GM18907 (cell line): ENCODE results near the gene MMP24.
"Not testable (repeated sequence)": the region's sequence is repeated elsewhere in the genome, so short reads cannot be mapped to it uniquely, and the experiment has no call there.

Experiments used
- ATAC-seq: cut with Tn5 transposase; IDR thresholded peaks from one replicate; pipeline ENCODE4 v1.9.1; 2021; ENCODE audit warnings: mild to moderate bottlenecking, moderate library complexity; ENCODE audit not compliant: unreplicated experiment

Gene MMP24

DNA sequence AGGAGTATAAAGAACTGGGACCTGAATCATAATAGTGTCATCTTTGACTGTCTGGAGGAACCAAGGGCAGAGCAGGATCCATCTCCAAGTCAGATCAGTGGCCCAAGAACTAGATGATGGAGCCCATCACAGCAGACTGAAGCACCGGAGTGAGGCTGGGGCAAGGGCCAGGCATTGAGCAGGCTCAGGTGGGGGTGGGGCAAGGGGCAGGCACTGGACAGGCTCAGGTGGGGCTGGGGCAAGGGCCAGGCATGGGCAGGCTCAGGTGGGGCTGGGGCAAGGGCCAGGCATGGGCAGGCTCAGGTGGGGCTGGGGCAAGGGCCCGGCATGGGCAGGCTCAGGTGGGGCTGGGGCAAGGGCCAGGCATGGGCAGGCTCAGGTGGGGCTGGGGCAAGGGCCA lies 26.1 kb downstream of the MMP24 start:
- ATAC-seq, result not testable (repeated sequence)

DNA sequence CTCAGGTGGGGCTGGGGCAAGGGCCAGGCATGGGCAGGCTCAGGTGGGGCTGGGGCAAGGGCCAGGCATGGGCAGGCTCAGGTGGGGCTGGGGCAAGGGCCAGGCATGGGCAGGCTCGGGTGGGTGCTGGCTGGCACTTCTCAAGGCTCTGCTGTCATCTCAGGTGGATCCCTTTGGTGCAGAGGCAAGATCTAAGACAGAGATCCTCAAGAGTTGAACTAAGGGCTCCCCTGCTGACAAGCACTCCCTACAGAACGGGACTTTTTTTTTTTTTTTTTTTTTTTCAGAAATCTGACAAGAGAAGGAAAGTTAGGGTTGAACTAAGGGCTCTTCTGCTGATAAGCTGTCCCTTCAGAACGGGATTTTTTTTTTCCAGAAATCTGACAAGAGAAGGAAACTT lies 26.5 kb downstream of the MMP24 start:
- ATAC-seq, result no peak

DNA sequence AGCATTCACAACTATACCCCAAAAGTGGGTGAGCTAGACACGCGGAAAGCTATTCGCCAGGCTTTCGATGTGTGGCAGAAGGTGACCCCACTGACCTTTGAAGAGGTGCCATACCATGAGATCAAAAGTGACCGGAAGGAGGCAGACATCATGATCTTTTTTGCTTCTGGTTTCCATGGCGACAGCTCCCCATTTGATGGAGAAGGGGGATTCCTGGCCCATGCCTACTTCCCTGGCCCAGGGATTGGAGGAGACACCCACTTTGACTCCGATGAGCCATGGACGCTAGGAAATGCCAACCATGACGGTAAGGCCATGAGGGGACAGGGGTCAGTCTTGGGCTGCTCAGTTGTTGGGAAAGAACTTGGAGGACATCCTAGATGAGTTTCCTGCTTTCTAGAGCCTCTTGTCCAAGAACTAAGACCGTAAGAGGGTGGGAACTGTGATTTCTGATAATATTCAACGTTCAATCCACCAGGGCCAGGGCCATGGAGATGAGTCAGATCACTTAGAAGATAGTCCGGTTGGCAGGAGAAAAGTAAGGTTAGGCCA lies 28.0 kb downstream of the MMP24 start:
- no peak for ATAC-seq

DNA sequence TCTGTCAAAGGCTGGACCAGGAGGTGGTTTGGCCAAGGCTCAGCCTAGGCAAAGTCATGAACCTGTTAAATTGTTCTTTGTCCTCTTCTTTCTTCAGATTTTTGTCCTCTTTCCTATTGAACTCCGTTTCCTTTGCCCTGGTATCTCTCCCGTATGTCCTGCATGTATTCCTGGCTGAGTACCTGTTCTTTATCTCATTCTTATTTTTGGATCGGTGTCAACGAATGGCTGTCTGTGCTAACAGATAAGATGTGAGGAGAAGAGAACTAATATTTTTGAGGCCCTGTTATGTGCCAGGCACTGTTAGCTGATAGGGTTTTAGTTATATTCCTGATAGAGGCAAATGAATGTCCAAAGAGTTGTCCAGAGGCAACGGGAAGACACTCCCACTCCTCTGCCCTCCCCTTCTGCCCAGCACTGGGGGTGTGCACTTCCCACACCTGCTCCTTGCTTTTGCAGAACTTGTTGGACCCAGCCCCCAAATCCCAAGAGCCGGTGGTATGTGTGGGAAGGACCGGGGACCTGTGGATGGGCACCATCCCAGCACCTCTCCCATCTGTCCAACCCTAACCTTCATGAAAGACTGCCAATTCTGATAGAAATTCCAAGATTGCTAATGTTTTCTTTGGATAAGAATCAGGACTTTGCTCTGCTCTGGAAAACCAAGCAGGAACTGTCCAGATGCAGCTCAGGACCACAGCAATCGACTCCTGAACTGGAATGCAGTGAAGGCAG lies 30.9 kb downstream of the MMP24 start:
- ATAC-seq, result no peak

DNA sequence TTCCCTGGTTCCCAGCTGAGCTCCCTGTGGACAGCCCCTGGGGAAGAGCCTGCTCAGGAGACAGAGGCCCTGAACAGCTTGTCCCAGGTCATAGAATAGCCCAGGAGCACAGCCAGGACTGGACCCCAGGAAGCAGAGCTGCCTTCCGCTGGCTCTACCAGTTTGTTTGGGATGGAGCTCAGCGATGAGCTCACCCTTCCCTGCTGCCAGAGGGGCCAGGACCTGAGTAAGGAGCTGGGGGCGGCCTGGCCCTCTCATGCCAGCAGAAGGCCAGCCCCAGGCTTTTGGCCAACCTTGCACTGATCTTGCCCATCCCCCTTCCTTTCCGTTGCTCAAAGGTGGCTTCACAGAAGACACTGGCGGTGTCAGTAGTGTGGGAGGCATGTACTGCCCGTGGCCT lies 33.9 kb downstream of the MMP24 start:
- ATAC-seq, result no peak

DNA sequence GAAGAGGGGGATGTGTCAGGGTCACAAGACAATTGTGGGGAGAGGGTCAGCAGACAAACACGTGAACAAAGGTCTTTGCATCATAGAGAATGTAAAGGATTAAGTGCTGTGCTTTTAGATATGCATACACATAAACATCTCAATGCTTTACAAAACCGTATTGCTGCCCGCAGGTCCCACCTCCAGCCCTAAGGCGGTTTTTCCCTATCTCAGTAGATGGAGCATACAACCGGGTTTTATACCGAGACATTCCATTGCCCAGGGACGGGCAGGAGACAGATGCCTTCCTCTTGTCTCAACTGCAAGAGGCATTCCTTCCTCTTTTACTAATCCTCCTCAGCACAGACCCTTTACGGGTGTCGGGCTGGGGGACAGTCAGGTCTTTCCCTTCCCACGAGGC lies 35.8 kb downstream of the MMP24 start:
- not testable (repeated sequence) for ATAC-seq

DNA sequence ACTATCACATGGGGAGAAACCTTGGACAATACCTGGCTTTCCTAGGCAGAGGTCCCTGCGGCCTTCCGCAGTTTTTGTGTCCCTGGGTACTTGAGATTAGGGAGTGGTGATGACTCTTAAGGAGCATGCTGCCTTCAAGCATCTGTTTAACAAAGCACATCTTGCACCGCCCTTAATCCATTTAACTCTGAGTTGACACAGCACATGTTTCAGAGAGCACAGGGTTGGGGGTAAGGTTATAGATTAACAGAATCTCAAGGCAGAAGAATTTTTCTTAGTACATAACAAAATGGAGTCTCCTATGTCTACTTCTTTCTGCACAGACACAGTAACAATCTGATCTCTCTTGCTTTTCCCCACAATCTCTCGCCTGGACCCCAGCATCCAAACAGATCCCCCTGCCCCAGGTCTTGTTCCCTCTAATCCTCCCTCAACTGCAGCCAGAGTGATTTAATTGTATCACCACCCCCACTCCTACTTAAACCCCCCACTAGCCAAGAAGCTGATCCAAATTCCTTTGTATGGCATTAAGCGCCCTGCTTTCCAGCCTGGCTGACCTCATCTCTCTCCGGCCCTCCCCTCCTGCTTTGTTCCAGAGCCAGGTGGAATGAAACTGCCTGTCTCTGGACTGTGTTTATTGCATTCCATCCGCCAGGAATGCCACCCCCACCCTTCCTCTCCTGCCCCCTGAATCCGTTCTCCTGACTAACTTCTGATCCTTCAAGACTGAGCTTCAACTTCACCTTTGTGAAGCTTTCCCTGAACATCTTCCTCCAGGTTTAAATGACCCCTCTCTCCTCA lies 36.4 kb downstream of the MMP24 start:
- not testable (repeated sequence) for ATAC-seq

DNA sequence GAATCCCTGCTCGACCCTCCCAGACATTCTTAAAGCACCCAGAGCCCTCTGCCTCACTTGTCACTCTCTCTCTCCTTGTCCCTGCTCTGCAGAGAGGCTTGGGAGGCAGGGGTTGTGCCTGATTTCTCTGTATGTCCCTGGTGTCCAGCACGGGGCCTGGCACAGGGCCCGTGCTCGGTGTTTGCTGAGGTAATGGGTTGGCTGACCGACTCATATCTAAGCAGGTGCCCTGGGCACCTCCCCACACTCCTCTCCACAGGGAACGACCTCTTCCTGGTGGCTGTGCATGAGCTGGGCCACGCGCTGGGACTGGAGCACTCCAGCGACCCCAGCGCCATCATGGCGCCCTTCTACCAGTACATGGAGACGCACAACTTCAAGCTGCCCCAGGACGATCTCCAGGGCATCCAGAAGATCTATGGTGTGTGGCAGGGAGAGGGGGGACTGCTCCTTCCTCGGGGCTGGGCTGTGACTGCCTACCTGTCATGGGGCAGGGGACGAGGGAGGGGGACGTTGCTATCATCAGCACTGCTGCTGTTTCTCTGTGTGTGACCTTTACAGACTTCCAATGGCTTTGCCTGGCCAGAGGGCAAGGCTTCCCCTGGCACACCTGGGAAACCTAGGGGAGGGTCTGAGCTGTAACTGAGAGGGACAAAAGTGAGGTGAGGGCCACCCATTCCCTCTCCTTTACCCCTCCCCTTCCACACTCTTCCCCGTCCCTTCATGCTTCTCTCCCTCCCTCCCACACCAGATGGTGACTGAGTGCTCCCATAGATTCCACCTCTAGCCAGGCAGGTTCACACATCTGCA lies 37.2 kb downstream of the MMP24 start:
- ATAC-seq, result no peak

DNA sequence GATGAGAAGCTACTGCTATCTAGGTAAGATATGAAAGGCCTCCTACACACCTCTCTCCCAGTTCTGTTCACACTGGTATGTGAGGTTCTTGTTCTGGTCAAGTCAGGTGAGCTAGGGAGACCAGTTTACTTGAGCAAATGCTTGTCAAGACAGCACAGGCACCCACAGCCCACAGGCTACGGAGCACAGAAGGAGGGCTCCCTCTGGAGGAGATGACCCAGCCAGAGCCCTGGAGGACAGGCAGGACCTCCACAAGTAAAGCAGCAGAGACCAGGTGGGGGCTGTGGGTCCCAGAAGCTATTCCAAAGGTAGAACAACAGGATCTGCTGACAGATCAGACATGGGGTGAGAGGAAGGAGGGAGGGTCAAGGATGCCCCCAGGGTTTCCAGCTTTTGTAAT lies 38.3 kb downstream of the MMP24 start:
- no peak for ATAC-seq

DNA sequence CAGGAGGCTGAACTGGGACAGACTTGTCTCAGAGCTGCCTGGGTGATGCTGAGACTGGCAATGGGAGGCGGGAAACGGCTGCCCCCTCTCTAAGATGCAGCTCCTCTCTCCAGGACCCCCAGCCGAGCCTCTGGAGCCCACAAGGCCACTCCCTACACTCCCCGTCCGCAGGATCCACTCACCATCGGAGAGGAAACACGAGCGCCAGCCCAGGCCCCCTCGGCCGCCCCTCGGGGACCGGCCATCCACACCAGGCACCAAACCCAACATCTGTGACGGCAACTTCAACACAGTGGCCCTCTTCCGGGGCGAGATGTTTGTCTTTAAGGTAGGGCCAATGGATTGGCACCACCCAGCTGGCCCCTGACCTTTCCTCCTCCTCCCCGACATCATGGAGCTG lies 40.6 kb downstream of the MMP24 start:
- no peak for ATAC-seq

DNA sequence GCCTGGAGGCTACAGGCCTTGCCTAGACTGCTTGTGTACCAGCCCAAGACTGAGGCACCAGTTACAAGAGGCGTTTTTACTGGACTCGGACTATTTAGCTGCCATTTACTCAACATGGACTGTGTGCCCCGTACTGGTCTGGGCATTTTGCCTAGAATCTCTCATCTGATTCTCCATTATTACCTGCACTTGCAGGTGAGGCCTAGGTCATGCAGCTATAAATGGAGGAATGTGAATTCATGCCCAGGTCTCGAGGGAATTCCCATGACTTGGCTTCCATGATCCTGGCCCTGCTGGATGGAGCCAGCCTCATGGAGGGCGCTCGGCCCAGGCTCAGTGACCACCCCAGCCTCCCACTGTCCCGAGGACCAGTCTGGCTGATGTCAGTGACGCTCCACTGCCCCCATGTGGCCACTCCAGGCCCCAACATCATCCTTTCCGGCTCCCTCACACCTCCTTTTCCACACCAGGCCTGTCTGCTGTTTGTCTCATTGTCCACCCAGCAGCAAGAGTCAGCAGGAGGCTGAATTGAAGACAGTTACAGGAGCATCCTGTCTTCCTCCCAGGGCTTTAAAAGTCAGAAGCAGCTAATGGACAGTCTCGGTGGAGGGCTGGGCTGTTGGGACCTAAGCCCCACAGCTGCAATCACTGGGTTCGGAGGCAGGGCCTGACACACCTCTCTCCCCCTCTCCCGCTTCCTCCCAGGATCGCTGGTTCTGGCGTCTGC lies 42.7 kb downstream of the MMP24 start:
- ATAC-seq, result no peak

DNA sequence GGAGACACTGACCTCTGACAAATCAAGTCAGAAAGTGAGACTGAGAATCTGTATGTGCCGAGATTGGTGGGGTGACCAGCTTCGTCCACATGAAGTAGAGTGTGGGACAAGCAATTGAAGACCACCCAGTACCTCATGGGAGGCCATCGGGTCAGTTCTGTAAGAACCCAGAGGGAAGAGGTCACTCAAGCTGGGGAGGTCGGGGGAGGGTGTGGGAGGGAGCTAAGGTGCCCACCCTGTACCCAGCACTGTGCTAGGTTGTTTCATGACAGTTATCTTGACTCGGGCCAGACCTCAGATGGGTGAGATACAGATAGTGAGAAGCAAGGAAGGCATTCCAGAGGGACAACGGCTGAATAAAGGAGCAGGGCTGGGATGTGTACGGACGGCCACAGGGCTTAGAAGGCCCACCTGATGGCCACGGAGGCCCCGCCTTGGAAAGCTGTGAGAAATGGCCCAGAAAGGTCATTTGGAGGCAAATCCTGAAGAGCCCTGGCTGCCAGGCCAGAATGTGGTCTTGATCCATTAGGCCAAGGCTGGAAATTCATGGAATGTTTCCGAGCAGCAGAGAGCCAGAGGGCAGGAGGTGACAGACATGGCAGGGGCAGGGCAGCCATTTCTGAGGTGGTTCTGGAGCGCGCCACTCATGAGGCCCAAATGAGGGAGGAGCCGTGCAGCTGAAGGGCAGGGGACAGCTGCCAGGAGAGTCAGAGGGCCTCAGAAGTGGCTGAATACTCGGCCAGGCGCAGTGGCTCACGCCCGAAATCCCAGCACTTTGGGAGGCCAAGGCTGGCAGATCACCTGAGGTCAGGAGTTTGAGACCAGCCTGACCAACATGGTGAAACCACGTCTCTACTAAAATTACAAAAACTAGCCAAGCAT lies 43.8 kb downstream of the MMP24 start:
- ATAC-seq, result no peak

DNA sequence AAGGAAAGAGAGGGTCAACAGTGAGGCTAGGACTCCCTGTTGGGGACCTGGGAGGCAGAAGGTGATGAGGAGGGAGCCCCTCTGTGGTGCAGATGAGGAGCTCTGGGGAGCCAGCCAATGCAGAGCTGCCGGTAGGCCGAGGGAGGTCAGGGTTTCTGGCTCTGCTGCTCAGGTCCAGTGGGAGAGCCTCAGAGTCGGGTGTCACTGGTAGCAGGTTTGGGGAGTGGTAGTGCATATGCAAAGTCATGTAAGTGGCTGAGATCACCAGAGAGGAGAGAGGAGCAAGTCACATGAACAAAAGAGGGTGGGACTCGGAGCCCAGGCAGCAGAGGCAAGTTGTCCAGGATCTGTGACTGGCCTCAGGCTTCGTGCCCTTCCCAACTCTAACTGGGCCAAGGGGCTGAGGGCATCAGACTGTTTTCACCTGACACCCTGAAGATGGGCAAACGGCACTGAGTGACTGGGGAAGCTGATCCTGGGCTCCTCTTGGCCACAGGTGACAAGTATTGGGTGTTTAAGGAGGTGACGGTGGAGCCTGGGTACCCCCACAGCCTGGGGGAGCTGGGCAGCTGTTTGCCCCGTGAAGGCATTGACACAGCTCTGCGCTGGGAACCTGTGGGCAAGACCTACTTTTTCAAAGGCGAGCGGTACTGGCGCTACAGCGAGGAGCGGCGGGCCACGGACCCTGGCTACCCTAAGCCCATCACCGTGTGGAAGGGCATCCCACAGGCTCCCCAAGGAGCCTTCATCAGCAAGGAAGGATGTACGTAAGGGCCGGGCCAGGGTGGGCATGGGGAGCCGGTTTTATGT lies 44.8 kb downstream of the MMP24 start:
- no peak for ATAC-seq

DNA sequence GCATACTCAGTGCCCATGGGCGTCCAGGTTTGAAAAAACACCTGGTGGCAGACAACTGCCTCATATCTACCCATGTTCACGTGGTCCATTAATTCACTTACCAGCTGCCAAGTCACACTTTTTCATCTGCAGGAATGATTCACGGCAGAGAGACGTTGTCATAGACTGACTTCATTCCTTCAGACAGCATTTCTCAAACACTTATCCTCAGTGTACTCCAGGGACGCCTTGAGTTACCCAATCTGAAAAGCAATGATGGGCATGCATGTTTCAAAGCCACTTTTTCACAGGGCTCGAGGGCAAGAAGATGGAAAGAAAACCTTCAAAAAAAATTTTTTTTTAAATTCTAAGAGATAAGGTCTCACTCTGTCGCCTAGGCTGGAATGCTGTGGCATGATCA lies 45.4 kb downstream of the MMP24 start:
- ATAC-seq, result no peak

DNA sequence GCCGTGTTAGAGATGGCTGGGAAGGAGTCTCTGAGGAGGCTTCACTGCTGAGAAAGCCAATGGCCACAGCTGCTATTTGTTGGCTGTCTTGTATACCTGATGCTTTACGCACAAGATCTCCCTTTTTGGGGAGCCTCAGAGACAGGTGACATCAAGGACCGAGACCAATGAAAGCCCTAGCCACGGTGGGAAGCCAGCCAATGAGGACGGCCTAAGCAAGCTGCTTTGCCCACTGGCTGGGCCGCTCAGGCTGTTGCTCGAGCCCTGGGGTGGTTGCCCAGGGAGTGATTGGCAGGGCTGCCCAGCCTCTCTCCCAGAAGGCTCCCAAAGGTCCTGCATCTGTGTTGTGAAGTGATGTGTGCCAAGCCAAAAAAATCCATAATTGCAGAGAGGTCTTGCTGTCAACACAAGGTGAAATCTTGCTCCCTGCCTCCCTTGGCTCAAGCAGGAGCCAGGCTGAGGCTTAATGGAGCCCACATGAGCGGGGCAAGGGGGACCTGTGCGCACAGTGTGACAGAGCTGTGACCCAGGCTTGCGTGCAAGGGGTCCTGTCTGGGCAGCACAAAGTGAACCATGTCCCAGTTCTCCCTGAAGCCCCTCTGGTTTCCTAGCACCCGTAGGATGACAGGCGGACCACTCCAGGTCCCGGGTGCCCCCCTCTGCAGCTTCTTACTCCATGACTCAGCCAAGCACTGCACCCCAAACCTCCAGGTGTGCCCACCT lies 47.1 kb downstream of the MMP24 start:
- ATAC-seq, result no peak

DNA sequence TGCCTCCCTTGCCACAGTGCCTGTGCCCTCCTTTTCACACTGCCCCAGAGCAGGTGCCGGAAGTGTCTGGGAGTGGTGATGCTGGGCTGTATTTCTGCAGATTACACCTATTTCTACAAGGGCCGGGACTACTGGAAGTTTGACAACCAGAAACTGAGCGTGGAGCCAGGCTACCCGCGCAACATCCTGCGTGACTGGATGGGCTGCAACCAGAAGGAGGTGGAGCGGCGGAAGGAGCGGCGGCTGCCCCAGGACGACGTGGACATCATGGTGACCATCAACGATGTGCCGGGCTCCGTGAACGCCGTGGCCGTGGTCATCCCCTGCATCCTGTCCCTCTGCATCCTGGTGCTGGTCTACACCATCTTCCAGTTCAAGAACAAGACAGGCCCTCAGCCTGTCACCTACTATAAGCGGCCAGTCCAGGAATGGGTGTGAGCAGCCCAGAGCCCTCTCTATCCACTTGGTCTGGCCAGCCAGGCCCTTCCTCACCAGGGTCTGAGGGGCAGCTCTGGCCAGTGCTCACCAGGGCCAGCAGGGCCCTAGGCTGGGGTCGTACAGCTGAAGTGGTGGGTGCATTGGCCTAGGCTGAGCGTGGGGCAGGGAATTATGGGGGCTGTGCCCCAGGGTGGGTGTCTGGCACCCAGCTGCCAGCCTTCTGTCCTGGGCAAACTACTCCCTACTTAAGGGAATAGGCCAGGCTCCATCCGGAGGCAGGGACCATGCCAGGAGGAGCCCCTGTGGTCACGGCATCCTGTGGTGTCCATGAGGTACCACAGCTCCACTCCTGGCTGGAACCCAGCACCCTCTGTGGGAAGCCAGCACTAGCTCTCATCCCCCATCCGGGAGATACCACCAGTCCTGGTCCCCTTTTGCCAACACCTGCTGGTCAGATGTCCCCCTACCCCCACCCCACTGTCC lies 47.9 kb downstream of the MMP24 start:
- ATAC-seq, result no peak

DNA sequence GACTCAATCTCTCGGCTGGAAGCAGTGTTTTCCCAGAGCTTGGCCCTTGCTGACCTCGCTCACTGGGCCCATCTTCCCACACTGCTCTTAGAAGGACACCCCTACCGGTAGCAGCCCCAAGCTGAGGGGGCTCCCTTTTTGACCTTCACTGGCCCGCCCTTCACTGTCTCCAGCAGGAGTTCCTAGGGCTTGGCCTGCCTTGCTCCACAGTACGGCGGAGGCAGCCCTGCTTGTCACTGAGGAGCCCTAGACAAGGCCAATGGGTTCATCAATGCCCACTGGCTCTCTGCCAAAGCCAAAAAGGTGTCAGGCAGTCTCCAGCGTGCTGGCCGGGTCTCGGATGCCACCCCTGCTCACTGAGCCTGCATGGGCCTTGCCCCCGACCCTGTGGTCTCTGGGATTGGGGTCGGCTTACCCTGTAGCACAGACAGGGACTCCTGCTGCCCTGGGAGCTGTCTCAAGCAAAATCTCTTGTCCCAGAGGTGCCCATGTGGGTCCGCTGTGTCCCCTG lies 49.3 kb downstream of the MMP24 start:
- no peak for ATAC-seq
